ENCODE results near the gene SCN5A. TPM values are rescaled to one million over a fixed set of nuclear protein-coding genes. Genes with fewer than 3 reads are reported as not detected.

The SCN5A gene
- total and polyA plus RNA-seq, 2 donors (not counting 1 experiment from before 2014, with no cell fraction given), result 0.20 to 0.37 TPM

- H3K36me3 ChIP-seq (replicated peaks in 1 of 2; ENCODE audit: control extremely low read depth in 1 of 2, control insufficient read depth in 1 of 2, extremely low read depth in 1 of 2, insufficient read depth in 2 of 2, low read length in 1 of 2), result no peaks in the 10 kb centered on the region
- ATAC-seq (ENCODE audit: low read depth) (no peak), DNase-seq (no peak)
- POLR2A ChIA-PET, result no interaction called here
- H3K27me3 ChIP-seq (replicated peaks in 1 of 4; ENCODE audit: control extremely low read depth in 1 of 4, control insufficient read depth in 3 of 4, insufficient read depth in 4 of 4, low read length in 3 of 4), result no peaks in the 10 kb centered on the region
- no peak overlapping the region for H3K27ac ChIP-seq (ENCODE audit: low read length in 2 of 2)
- no peaks in the 10 kb centered on the region for H3K79me2 ChIP-seq (ENCODE audit: control insufficient read depth, insufficient read depth, low read length)
- H3K9ac ChIP-seq (ENCODE audit: low read length), result no peak overlapping the region
- no peak overlapping the region for H3K4me2 ChIP-seq (replicated peaks; ENCODE audit: low read depth, low read length, poor library complexity, severe bottlenecking)
- WGBS (ENCODE audit: insufficient coverage), result 82% methylated on average over 16 of the region's 18 CpGs
- Mint-ChIP-seq H3K9me3 (ENCODE audit: insufficient read depth) (no peaks in the 10 kb centered on the region), H3K27ac (no peak overlapping the region), H3K27me3 (peaks cover 18% of the 10 kb centered on the region), H3K4me3 (no peak overlapping the region), H3K4me1 (no peaks in the 10 kb centered on the region)
- no peaks in the 10 kb centered on the region for H4K20me1 ChIP-seq (ENCODE audit: control insufficient read depth, insufficient read depth, low read length, poor library complexity, severe bottlenecking)
- CTCF ChIA-PET, result interaction anchor here (1.1 kb wide), 1 partner anchor 11 kb away, joined by 3 read pairs; no protein-coding TSS in a partner anchor
- no peak overlapping the region for H2AFZ ChIP-seq (ENCODE audit: insufficient read depth, low read depth, low read length, poor library complexity, severe bottlenecking)
- no peak overlapping the region for H3K4me3 ChIP-seq (ENCODE audit: control extremely low read depth in 1 of 5, extremely low read depth in 1 of 5, insufficient read depth in 1 of 5, low read depth in 2 of 5, low read length in 4 of 5)
- intact Hi-C loops (cut with micrococcal nuclease), result no loop called here
- no peaks in the 10 kb centered on the region for H3K9me3 ChIP-seq (ENCODE audit: control extremely low read depth in 1 of 3, control insufficient read depth in 2 of 3, insufficient read depth in 1 of 3, low read length in 2 of 3)
- TF ChIP-seq EZH2 (IDR thresholded peaks at IDR 0.05; ENCODE audit: borderline replicate concordance, insufficient read depth, low read depth, low read length, poor library complexity, severe bottlenecking), result no peak
- no peak for TF ChIP-seq CTCF (IDR thresholded peaks at IDR 0.05)
- H3K4me1 ChIP-seq (ENCODE audit: control insufficient read depth in 2 of 2, insufficient read depth in 2 of 2, low read length in 2 of 2), result no peaks in the 10 kb centered on the region
Measured at GRCh38 chr3:38640661-38641452, 8.6 kb downstream of the SCN5A start.

DNA sequence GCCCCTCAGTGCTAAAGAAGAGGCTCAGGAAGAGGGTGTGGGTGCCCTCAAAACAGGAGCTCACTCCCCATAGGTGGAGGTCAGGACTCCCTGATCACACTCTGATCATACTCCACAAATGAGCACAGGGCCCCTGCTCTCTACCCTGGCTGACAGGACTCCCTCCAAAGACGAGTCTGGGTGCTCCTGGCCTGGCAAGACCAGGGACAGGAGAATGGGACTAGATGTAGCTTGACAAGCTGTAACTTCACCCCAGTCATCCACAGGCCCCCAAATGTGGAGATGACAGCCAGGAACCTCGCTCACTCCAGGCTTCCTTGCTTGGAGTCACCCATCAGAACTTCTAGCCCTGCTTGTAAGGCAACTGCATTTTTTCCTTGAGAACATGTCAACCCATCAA, 11.1 kb downstream of the SCN5A start:
- H3K9me3 Mint-ChIP-seq (ENCODE audit: insufficient read depth), result no peaks in the 10 kb centered on the region
- H3K4me3 Mint-ChIP-seq, result no peak overlapping the region
- intact Hi-C loops (cut with micrococcal nuclease), result no loop called here
- DNase-seq (no peak), ATAC-seq (ENCODE audit: low read depth) (no peak)
- H3K27ac Mint-ChIP-seq, result no peak overlapping the region
- WGBS (ENCODE audit: insufficient coverage), result 63% methylated on average over 1 of the region's 2 CpGs
- Histone ChIP-seq H3K36me3 (replicated peaks in 1 of 2; ENCODE audit: control extremely low read depth in 1 of 2, control insufficient read depth in 1 of 2, extremely low read depth in 1 of 2, insufficient read depth in 2 of 2, low read length in 1 of 2) (no peaks in the 10 kb centered on the region), H3K27ac (ENCODE audit: low read length in 2 of 2) (no peak overlapping the region), H4K20me1 (ENCODE audit: control insufficient read depth, insufficient read depth, low read length, poor library complexity, severe bottlenecking) (no peaks in the 10 kb centered on the region), H3K9ac (ENCODE audit: low read length) (no peak overlapping the region), H3K9me3 (ENCODE audit: control extremely low read depth in 1 of 3, control insufficient read depth in 2 of 3, insufficient read depth in 1 of 3, low read length in 2 of 3) (no peaks in the 10 kb centered on the region), H3K4me2 (replicated peaks; ENCODE audit: low read depth, low read length, poor library complexity, severe bottlenecking) (no peak overlapping the region), H3K4me3 (ENCODE audit: control extremely low read depth in 1 of 5, extremely low read depth in 1 of 5, insufficient read depth in 1 of 5, low read depth in 2 of 5, low read length in 4 of 5) (no peak overlapping the region), H2AFZ (ENCODE audit: insufficient read depth, low read depth, low read length, poor library complexity, severe bottlenecking) (no peak overlapping the region), H3K27me3 (replicated peaks in 1 of 4; ENCODE audit: control extremely low read depth in 1 of 4, control insufficient read depth in 3 of 4, insufficient read depth in 4 of 4, low read length in 3 of 4) (no peaks in the 10 kb centered on the region), H3K79me2 (ENCODE audit: control insufficient read depth, insufficient read depth, low read length) (no peaks in the 10 kb centered on the region), H3K4me1 (ENCODE audit: control insufficient read depth in 2 of 2, insufficient read depth in 2 of 2, low read length in 2 of 2) (no peaks in the 10 kb centered on the region)
- H3K27me3 Mint-ChIP-seq, result peaks cover 10% of the 10 kb centered on the region
- ChIA-PET CTCF (no interaction called here), POLR2A (no interaction called here)
- no peaks in the 10 kb centered on the region for H3K4me1 Mint-ChIP-seq
- TF ChIP-seq EZH2 (IDR thresholded peaks at IDR 0.05; ENCODE audit: borderline replicate concordance, insufficient read depth, low read depth, low read length, poor library complexity, severe bottlenecking) (no peak), CTCF (IDR thresholded peaks at IDR 0.05) (no peak)
